Measurements from ENCODE around the gene ZBED4.
"Not testable (repeated sequence)": the region's sequence is repeated elsewhere in the genome, so short reads cannot be mapped to it uniquely, and the experiment has no call there.

ZBED4 gene

DNA sequence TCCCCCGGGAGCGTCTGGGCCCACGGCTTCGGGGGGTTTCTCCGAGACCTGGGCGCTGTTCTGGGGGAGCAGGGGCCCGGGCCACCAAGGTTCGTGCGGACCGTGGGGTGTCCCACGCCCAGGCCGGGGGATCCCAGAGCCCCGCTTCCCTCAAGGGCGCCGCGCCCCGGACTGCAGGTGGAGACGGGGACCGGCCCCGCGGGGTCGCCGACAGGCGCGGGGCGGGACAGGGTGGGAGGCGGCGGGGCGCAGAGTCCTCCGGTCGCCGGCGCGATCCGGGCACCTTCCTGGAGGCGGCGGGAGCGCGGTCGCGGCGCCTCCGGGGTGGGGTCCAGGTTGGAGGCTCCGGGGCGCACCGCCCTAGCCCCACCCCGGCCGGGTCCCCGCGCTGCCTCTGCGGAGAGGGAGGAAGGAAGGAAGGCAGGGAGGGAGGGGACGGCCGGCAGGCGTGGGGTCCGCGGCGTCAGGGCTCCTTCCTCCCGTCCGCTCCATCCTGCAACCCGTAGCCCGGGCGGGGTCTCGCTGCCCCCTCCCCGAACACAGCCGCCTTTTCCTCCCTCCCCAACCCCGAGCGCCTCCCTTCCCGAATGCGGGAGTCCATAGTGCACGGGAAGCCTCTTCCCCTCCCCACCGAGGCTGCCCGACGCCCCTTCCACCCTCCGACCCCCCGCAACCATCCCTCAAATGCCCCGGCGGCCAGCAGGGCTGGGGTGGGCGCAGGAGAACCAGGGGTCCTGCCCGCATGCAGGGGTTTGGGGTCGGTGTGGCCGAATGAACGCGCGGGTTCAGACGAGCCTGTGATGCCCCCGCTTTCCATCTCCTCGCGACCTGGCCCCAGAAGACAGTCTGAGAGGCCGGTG, 4.3 kb upstream of the ZBED4 start:
- no peaks in the 10 kb centered on the region for H3F3A ChIP-seq (ENCODE audit: insufficient read depth)
- no peaks in the 10 kb centered on the region for H3K36me3 ChIP-seq (ENCODE audit: low read length)
- H3K79me2 ChIP-seq (ENCODE audit: insufficient read depth, low read length), result peaks cover 2% of the 10 kb centered on the region
- no peak overlapping the region for H3K4me2 ChIP-seq (ENCODE audit: low read depth, low read length, poor library complexity, severe bottlenecking)
- H3K9ac ChIP-seq (ENCODE audit: low read length), result no peak overlapping the region
- no peak for TF ChIP-seq CTCF (IDR thresholded peaks at IDR 0.05; ENCODE audit: insufficient read depth, low read length, poor library complexity, severe bottlenecking)
- TF ChIP-seq EZH2phosphoT487 (conservative IDR thresholded peaks at IDR 0.05; ENCODE audit: low read length), result no peak
- H3K4me3 ChIP-seq (ENCODE audit: insufficient read depth, low read length, poor library complexity, severe bottlenecking), result no peak overlapping the region
- H4K20me1 ChIP-seq (ENCODE audit: low read depth, low read length), result no peaks in the 10 kb centered on the region
- no peak overlapping the region for H3K27ac ChIP-seq (ENCODE audit: low read depth, low read length)
- H3K27me3 ChIP-seq (ENCODE audit: low read length), result no peaks in the 10 kb centered on the region
- H3K9me3 ChIP-seq (ENCODE audit: insufficient read depth, low read length), result no peaks in the 10 kb centered on the region
- H2AFZ ChIP-seq (ENCODE audit: low read depth, low read length, severe bottlenecking), result no peak overlapping the region
- no peaks in the 10 kb centered on the region for H3K9me2 ChIP-seq (replicated peaks; ENCODE audit: insufficient read depth, low read length)

- no peaks in the 10 kb centered on the region for H3K27me3 ChIP-seq (ENCODE audit: low read length)
- no peaks in the 10 kb centered on the region for H3K9me2 ChIP-seq (replicated peaks; ENCODE audit: insufficient read depth, low read length)
- no peaks in the 10 kb centered on the region for H4K20me1 ChIP-seq (ENCODE audit: low read depth, low read length)
- H2AFZ ChIP-seq (ENCODE audit: low read depth, low read length, severe bottlenecking), result no peak overlapping the region
- peaks cover 5% of the 10 kb centered on the region; the same call in 1 of the 2 replicates for H3F3A ChIP-seq (ENCODE audit: insufficient read depth)
- no peak overlapping the region for H3K27ac ChIP-seq (ENCODE audit: low read depth, low read length)
- peaks cover 11% of the 10 kb centered on the region for H3K79me2 ChIP-seq (ENCODE audit: insufficient read depth, low read length)
- no peak overlapping the region for H3K9ac ChIP-seq (ENCODE audit: low read length)
- no peak overlapping the region for H3K4me2 ChIP-seq (ENCODE audit: low read depth, low read length, poor library complexity, severe bottlenecking)
- no peaks in the 10 kb centered on the region for H3K9me3 ChIP-seq (ENCODE audit: insufficient read depth, low read length)
- H3K36me3 ChIP-seq (ENCODE audit: low read length), result no peaks in the 10 kb centered on the region
- TF ChIP-seq CTCF (IDR thresholded peaks at IDR 0.05; ENCODE audit: insufficient read depth, low read length, poor library complexity, severe bottlenecking), result no peak
- H3K4me3 ChIP-seq (ENCODE audit: insufficient read depth, low read length, poor library complexity, severe bottlenecking), result no peak overlapping the region
Measured at GRCh38 chr22:49850021-49850911, 3.4 kb upstream of the ZBED4 start.

DNA sequence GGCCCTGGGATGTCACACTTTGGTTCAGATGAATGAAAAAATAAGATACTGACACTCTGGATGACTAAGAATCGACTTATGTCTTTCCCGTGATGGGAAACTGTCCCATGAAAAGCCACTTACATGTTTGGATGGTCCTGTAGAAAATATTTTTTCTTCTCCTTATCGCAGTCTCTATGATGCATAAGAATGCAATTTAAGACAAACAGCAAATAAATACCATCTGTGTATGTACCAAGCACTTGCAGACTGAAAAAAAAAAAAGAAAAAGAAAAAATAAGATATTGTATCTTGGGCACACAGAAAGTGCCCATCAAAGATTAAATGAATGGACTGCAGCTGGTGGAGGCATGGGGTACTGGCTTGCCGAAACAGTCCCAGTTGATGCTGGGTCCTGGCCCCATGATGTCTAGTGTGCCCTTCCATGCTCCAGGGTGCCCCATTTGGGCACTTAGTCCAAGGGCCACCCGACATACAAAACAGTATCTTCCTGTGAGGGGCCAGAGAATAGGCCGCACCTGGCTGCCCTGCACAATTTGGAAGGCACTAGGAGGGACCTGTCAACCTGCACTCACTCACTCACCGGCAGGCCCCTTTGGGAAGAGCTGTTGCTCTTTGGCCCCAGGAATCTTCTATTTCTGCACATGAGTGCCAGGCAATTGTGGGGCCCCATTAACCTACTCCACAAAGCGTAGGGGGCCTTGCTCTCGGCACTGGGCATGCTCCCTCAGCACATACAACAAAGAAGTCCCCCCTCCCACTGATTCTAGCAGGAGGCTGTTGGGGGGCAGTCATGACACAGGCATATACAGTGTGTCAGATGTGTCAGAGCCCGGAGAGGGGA, 2.5 kb upstream of the ZBED4 start:
- peaks cover 20% of the 10 kb centered on the region for H3K79me2 ChIP-seq (ENCODE audit: insufficient read depth, low read length)
- no peaks in the 10 kb centered on the region for H3K9me2 ChIP-seq (replicated peaks; ENCODE audit: insufficient read depth, low read length)
- no peaks in the 10 kb centered on the region for H3K9me3 ChIP-seq (ENCODE audit: insufficient read depth, low read length)
- no peaks in the 10 kb centered on the region for H4K20me1 ChIP-seq (ENCODE audit: low read depth, low read length)
- H3F3A ChIP-seq (ENCODE audit: insufficient read depth), result peaks cover 5% of the 10 kb centered on the region; the same call in 1 of the 2 replicates
- H3K4me3 ChIP-seq (ENCODE audit: insufficient read depth, low read length, poor library complexity, severe bottlenecking), result no peak overlapping the region
- no peaks in the 10 kb centered on the region for H3K36me3 ChIP-seq (ENCODE audit: low read length)
- H3K27ac ChIP-seq (ENCODE audit: low read depth, low read length), result no peak overlapping the region
- no peak overlapping the region for H3K4me2 ChIP-seq (ENCODE audit: low read depth, low read length, poor library complexity, severe bottlenecking)
- H3K9ac ChIP-seq (ENCODE audit: low read length), result no peak overlapping the region
- no peaks in the 10 kb centered on the region for H3K27me3 ChIP-seq (ENCODE audit: low read length)
- H2AFZ ChIP-seq (ENCODE audit: low read depth, low read length, severe bottlenecking), result no peak overlapping the region
- no peak for TF ChIP-seq EZH2phosphoT487 (conservative IDR thresholded peaks at IDR 0.05; ENCODE audit: low read length)
- TF ChIP-seq CTCF (IDR thresholded peaks at IDR 0.05; ENCODE audit: insufficient read depth, low read length, poor library complexity, severe bottlenecking), result no peak

DNA sequence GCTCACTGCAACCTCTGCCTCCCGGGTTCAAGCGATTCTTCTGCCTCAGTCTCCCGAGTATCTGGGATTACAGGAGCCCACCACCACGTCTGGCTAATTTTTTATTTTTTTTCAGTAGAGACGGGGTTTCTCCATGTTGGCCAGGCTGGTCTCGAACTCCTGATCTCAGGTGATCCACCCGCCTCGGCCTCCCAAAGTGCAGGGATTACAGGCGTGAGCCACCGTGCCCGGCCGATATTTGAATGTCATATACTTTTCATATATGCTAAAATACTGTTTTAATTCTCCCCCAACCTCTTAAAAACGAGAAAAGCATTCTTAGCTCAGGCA, 1.1 kb upstream of the ZBED4 start:
- Histone ChIP-seq H3K4me3 (ENCODE audit: insufficient read depth, low read length, poor library complexity, severe bottlenecking) (peak overlapping the region; percentile 84), H3K79me2 (ENCODE audit: insufficient read depth, low read length) (peaks cover 34% of the 10 kb centered on the region), H3K27ac (ENCODE audit: low read depth, low read length) (peak overlapping the region; percentile 80; the same call in 1 of the 2 replicates), H3K9ac (ENCODE audit: low read length) (peak overlapping the region; percentile 87), H3K4me2 (ENCODE audit: low read depth, low read length, poor library complexity, severe bottlenecking) (peak overlapping the region; percentile 78), H2AFZ (ENCODE audit: low read depth, low read length, severe bottlenecking) (peak overlapping the region; percentile 96)
- not testable (repeated sequence) for H3K9me3 ChIP-seq (ENCODE audit: insufficient read depth, low read length); H3K27me3 ChIP-seq (ENCODE audit: low read length); H3F3A ChIP-seq (ENCODE audit: insufficient read depth); H3K9me2 ChIP-seq (replicated peaks; ENCODE audit: insufficient read depth, low read length); H4K20me1 ChIP-seq (ENCODE audit: low read depth, low read length); H3K36me3 ChIP-seq (ENCODE audit: low read length)
